HepG2 (cell line): ENCODE data around the gene DICER1. TPM values are rescaled to one million over a fixed set of nuclear protein-coding genes. Genes with fewer than 3 reads are reported as not detected.

Experiments used
- ATAC-seq: fragments of 200-7000 bp; cut with Tn5 transposase; 3 replicates; pipeline ENCODE4 v1.9.1; 2020; ENCODE audit warnings: mild to moderate bottlenecking, moderate library complexity
- BruUV-seq: library from RNA; stranded (reverse); fragments of 400-500 nt; replicated peaks from 2 replicates; lab custom pipeline; 2021; lab: Mats Ljungman, UMichigan
- CTCF ChIA-PET: fragments of 300-600 bp; formaldehyde crosslinking; extraction: SDS; loops from one replicate; lab custom pipeline; 2021; ENCODE audit warnings: low total read pairs, inconsistent platforms, low intra/inter-chr PET ratio; lab: Yijun Ruan, JAX
- POLR2A ChIA-PET: fragments of 350-600 bp; sonication (Branson Sonifier 250); formaldehyde crosslinking; loops from one replicate; lab custom pipeline; 2020; ENCODE audit warnings: antibody characterized with exemption, inconsistent platforms; lab: Yijun Ruan, JAX
- DNase-seq: peaks from one replicate; pipeline ENCODE4 v3.0.0-alpha.2; 2015; ENCODE audit warnings: low spot score
- FAIRE-seq: peaks from 3 replicates; lab custom pipeline; 2011; peaks lifted over from hg19 to GRCh38; lab: Jason Lieb, UNC
- H2AFZ ChIP-seq: one replicate; pipeline ENCODE4 v1.6.1; 2011; ENCODE audit warnings: low read length, inconsistent platforms
- H3K27ac ChIP-seq: fragments of 300-600 bp; 3 replicates; pipeline ENCODE4 v1.8.0; 2011; ENCODE audit warnings: mixed run types, mild to moderate bottlenecking, mixed read lengths, low read length, inconsistent platforms; ENCODE audit not compliant: insufficient read depth; ENCODE audit errors: extremely low read length
- H3K27me3 ChIP-seq, 2 experiments: fragments of 200-600 bp in 1 of 2; 2 replicates in 1 of 2; 3 replicates in 1 of 2; pipeline versions ENCODE4 v1.6.0 to v1.8.0; 2011; ENCODE audit warnings: low read length in 2 of 2, mild to moderate bottlenecking in 2 of 2, moderate library complexity in 2 of 2, inconsistent platforms in 1 of 2; ENCODE audit not compliant: insufficient read depth in 2 of 2, control insufficient read depth in 1 of 2
- H3K36me3 ChIP-seq, 2 experiments: fragments of 200-600 bp in 1 of 2; replicated peaks in 1 of 2; 2 replicates in 1 of 2; 3 replicates in 1 of 2; pipeline versions ENCODE4 v1.5.1 to v1.8.0; 2011; ENCODE audit warnings: low read length in 2 of 2, inconsistent platforms in 1 of 2; ENCODE audit not compliant: insufficient read depth in 2 of 2, control insufficient read depth in 1 of 2
- H3K4me1 ChIP-seq: 2 replicates; pipeline ENCODE4 v1.5.1; 2012; ENCODE audit warnings: low read length, inconsistent platforms; ENCODE audit not compliant: insufficient read depth
- H3K4me2 ChIP-seq: 2 replicates; pipeline ENCODE4 v1.6.0; 2011; ENCODE audit warnings: low read depth, low read length, inconsistent platforms
- H3K4me3 ChIP-seq, 3 experiments: fragments of 200-600 bp in 1 of 3; sonication (generic), shearing (Covaris generic) in 1 of 3; replicated peaks in 1 of 3; 2 replicates each; pipeline ENCODE4 v1.5.1; 2011 to 2016; ENCODE audit warnings: low read length in 3 of 3, inconsistent platforms in 2 of 3, low read depth in 2 of 3, mild to moderate bottlenecking in 2 of 3, control low read depth in 1 of 3, mixed read lengths in 1 of 3; ENCODE audit not compliant: insufficient read depth in 1 of 3
- H3K79me2 ChIP-seq: one replicate; pipeline ENCODE4 v1.6.1; 2011; ENCODE audit warnings: low read length, inconsistent platforms; ENCODE audit not compliant: insufficient read depth
- H3K9ac ChIP-seq: 2 replicates; pipeline ENCODE4 v1.6.0; 2011; ENCODE audit warnings: mild to moderate bottlenecking, low read depth, low read length, inconsistent platforms; ENCODE audit not compliant: insufficient read depth
- H3K9me3 ChIP-seq: 2 replicates; pipeline ENCODE4 v1.5.1; 2012; ENCODE audit warnings: mild to moderate bottlenecking, low read length
- H4K20me1 ChIP-seq: 2 replicates; pipeline ENCODE4 v1.6.0; 2011; ENCODE audit warnings: inconsistent platforms, mild to moderate bottlenecking, low read length, moderate library complexity; ENCODE audit not compliant: insufficient read depth
- HDAC2 ChIP-seq: sonication (generic); formaldehyde crosslinking; IDR thresholded peaks from 2 replicates; pipeline ENCODE4 v1.4.0; 2020; ENCODE audit warnings: missing genetic modification reagents
- IRX3 ChIP-seq: sonication (generic); formaldehyde crosslinking; IDR thresholded peaks from 2 replicates; pipeline ENCODE4 v1.8.1; 2023; ENCODE audit warnings: mild to moderate bottlenecking, low read depth, missing genetic modification reagents, borderline replicate concordance
- MAF1 ChIP-seq: sonication (generic); formaldehyde crosslinking; IDR thresholded peaks from 2 replicates; pipeline ENCODE4 v1.5.0; 2020; ENCODE audit warnings: missing genetic modification reagents, borderline replicate concordance
- NFRKB ChIP-seq: fragments of 450-650 bp; IDR thresholded peaks from 2 replicates; pipeline ENCODE4 v1.6.1; 2017
- TBP ChIP-seq: sonication (generic); formaldehyde crosslinking; IDR thresholded peaks from 2 replicates; pipeline ENCODE4 v1.5.0; 2020; ENCODE audit warnings: missing genetic modification reagents
- ZFP36L2 ChIP-seq: sonication (generic); formaldehyde crosslinking; IDR thresholded peaks from 2 replicates; pipeline ENCODE4 v1.4.0; 2020; ENCODE audit warnings: missing genetic modification reagents
- ZFP41 ChIP-seq: sonication (generic); formaldehyde crosslinking; IDR thresholded peaks from 2 replicates; pipeline ENCODE4 v1.4.0; 2020; ENCODE audit warnings: mild to moderate bottlenecking, missing genetic modification reagents, borderline replicate concordance
- ZMYM4 ChIP-seq: sonication (generic); formaldehyde crosslinking; IDR thresholded peaks from 2 replicates; pipeline ENCODE4 v1.8.1; 2023; ENCODE audit warnings: mild to moderate bottlenecking, missing genetic modification reagents
- ZNF234 ChIP-seq: sonication (generic); formaldehyde crosslinking; conservative IDR thresholded peaks from 2 replicates; pipeline ENCODE4 v1.5.1; 2020; ENCODE audit warnings: mild to moderate bottlenecking, missing genetic modification reagents
- ZNF235 ChIP-seq: sonication (generic); formaldehyde crosslinking; IDR thresholded peaks from 2 replicates; pipeline ENCODE4 v1.8.1; 2023; ENCODE audit warnings: mild to moderate bottlenecking, missing genetic modification reagents, borderline replicate concordance
- ZNF713 ChIP-seq: sonication (generic); formaldehyde crosslinking; IDR thresholded peaks from 2 replicates; pipeline ENCODE4 v1.4.0; 2020; ENCODE audit warnings: mild to moderate bottlenecking, missing genetic modification reagents
- ZSCAN9 ChIP-seq: IDR thresholded peaks from 2 replicates; pipeline ENCODE4 v1.6.1; 2016; ENCODE audit warnings: borderline replicate concordance
- WGBS: methylation state at CpG from one replicate; pipeline ENCODE4 v1.1.6; 2017; ENCODE audit warnings: low lambda C conversion rate; 5-methylcytosine and 5-hydroxymethylcytosine counted together
- in situ Hi-C: cut with HindIII; loops from 2 replicates; pipeline ENCODE4 v1.10.0; 2017; ENCODE audit warnings: low pct_unique_long_range_greater_than_20kb; ENCODE audit not compliant: extremely low pct_ligation_motif_present
- intact Hi-C: fragments of 100-400 bp; cut with micrococcal nuclease; formaldehyde crosslinking; loops from one replicate; pipeline ENCODE4 v1.10.0; 2022; ENCODE audit not compliant: unreplicated experiment
- polyA plus RNA-seq, 8 experiments: library from polyadenylated mRNA; depleted of rRNA in 3 of 8; stranded (reverse) in 7 of 8; unstranded in 1 of 8; fragments of >200 nt; fragmentation: Illumina TruSeq in 4 of 8; extraction: Trizol in 4 of 8; gene quantifications; 2 replicates each; pipeline versions ENCODE4 v1.2.1 to v1.2.3, GENCODE V29; 2011 to 2016; ENCODE audit warnings: low read depth in 4 of 8, missing spikeins in 1 of 8, mixed read lengths in 1 of 8; ENCODE audit not compliant: insufficient read depth in 1 of 8
- total RNA-seq, 5 experiments: library from RNA; depleted of rRNA; stranded (reverse); fragments of >200 nt; fragmentation: Illumina TruSeq; extraction: Trizol; gene quantifications; 2 replicates each; pipeline ENCODE4 v1.2.3, GENCODE V29; 2016; ENCODE audit warnings: low read depth in 1 of 5
- TF ChIP-seq, protein P1 (sequence below): IDR thresholded peaks from 2 replicates; pipeline ENCODE4 v1.6.1; 2018; ENCODE audit warnings: missing genetic modification reagents, mild to moderate bottlenecking, missing compliant biosample characterization
- TF ChIP-seq, protein P2 (sequence below), 2 experiments: sonication (generic) in 1 of 2; formaldehyde crosslinking in 1 of 2; IDR thresholded peaks; 2 replicates each; pipeline versions ENCODE4 v1.4.0 to v1.6.1; 2018 to 2020; ENCODE audit warnings: missing genetic modification reagents in 2 of 2, borderline replicate concordance in 1 of 2, low read depth in 1 of 2, mild to moderate bottlenecking in 1 of 2, missing biosample characterization in 1 of 2
- TF ChIP-seq, protein P3 (sequence below): sonication (generic); formaldehyde crosslinking; IDR thresholded peaks from 2 replicates; pipeline ENCODE4 v1.5.1; 2020; ENCODE audit warnings: missing genetic modification reagents, mild to moderate bottlenecking, borderline replicate concordance
- TF ChIP-seq, protein P4 (sequence below): sonication (generic); formaldehyde crosslinking; IDR thresholded peaks from 2 replicates; pipeline ENCODE4 v1.5.0; 2020; ENCODE audit warnings: missing genetic modification reagents
- TF ChIP-seq, protein P5 (sequence below): sonication (generic); formaldehyde crosslinking; IDR thresholded peaks from 2 replicates; pipeline ENCODE4 v1.5.0; 2020; ENCODE audit warnings: missing genetic modification reagents, mild to moderate bottlenecking, borderline replicate concordance

The DICER1 gene
- total and polyA plus RNA-seq, 2 of the 13 experiments (the other 11 are each of a cell fraction or from before 2014, with no cell fraction given), result 31.8 to 61.9 TPM

DNA sequence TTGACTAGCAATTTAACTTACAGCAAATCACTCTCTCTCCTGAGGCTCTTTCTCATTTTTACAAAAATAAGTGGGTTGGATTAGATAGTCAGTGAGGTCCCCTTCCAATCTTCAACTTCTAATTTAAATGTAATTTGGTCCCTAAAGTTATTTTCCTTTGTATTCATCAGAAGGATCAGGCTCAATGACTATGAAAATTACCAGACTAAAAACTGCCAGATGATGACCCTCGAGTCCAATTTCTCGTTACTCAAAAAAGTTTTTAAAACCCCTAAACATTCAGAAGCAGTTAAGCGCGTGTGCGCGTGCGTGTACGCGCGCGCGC lies 34.7 kb downstream of the DICER1 start:
- H4K20me1 ChIP-seq, result no peaks in the 10 kb centered on the region
- ATAC-seq (no peak), DNase-seq (no peak), FAIRE-seq (no peak)
- 97% methylated on average over 12 of the region's 12 CpGs for WGBS
- no peak overlapping the region for H3K9ac ChIP-seq
- in situ Hi-C loops (no loop called here), intact Hi-C loops (no loop called here)
- no TSS peak for BruUV-seq
- ChIA-PET POLR2A (no interaction called here), CTCF (no interaction called here)
- no peaks in the 10 kb centered on the region; a peak in 1 of 5 replicates for H3K27me3 ChIP-seq
- no peak overlapping the region for H3K27ac ChIP-seq
- no peaks in the 10 kb centered on the region for H3K9me3 ChIP-seq
- H3K79me2 ChIP-seq, result no peaks in the 10 kb centered on the region
- H3K36me3 ChIP-seq, result peaks cover 8 to 55% of the 10 kb centered on the region in 2 experiments
- H3K4me3 ChIP-seq, result no peak overlapping the region
- H3K4me2 ChIP-seq, result no peak overlapping the region
- H3K4me1 ChIP-seq, result no peaks in the 10 kb centered on the region
- no peak overlapping the region for H2AFZ ChIP-seq
- TF ChIP-seq ZNF235 (CRISPR knock-in tag) (no peak), ZNF234 (CRISPR knock-in tag) (no peak), ZFP36L2 (CRISPR knock-in tag) (no peak), MAF1 (no peak), ZMYM4 (CRISPR knock-in tag) (no peak), TBP (CRISPR knock-in tag) (no peak), NFRKB (no peak), ZNF713 (CRISPR knock-in tag) (no peak), IRX3 (CRISPR knock-in tag) (no peak), ZFP41 (CRISPR knock-in tag) (no peak), HDAC2 (CRISPR knock-in tag) (no peak), ZSCAN9 (CRISPR knock-in tag) (no peak)
- TF ChIP-seq, protein P1, sequence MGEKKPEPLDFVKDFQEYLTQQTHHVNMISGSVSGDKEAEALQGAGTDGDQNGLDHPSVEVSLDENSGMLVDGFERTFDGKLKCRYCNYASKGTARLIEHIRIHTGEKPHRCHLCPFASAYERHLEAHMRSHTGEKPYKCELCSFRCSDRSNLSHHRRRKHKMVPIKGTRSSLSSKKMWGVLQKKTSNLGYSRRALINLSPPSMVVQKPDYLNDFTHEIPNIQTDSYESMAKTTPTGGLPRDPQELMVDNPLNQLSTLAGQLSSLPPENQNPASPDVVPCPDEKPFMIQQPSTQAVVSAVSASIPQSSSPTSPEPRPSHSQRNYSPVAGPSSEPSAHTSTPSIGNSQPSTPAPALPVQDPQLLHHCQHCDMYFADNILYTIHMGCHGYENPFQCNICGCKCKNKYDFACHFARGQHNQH (CRISPR knock-in tag), result no peak
- TF ChIP-seq, protein P2, sequence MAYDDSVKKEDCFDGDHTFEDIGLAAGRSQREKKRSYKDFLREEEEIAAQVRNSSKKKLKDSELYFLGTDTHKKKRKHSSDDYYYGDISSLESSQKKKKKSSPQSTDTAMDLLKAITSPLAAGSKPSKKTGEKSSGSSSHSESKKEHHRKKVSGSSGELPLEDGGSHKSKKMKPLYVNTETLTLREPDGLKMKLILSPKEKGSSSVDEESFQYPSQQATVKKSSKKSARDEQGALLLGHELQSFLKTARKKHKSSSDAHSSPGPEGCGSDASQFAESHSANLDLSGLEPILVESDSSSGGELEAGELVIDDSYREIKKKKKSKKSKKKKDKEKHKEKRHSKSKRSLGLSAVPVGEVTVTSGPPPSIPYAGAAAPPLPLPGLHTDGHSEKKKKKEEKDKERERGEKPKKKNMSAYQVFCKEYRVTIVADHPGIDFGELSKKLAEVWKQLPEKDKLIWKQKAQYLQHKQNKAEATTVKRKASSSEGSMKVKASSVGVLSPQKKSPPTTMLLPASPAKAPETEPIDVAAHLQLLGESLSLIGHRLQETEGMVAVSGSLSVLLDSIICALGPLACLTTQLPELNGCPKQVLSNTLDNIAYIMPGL (CRISPR knock-in tag; IDR thresholded peaks at IDR 0.05; ENCODE audit: borderline replicate concordance in 1 of 2, low read depth in 1 of 2), result no peak
- TF ChIP-seq, protein P3, sequence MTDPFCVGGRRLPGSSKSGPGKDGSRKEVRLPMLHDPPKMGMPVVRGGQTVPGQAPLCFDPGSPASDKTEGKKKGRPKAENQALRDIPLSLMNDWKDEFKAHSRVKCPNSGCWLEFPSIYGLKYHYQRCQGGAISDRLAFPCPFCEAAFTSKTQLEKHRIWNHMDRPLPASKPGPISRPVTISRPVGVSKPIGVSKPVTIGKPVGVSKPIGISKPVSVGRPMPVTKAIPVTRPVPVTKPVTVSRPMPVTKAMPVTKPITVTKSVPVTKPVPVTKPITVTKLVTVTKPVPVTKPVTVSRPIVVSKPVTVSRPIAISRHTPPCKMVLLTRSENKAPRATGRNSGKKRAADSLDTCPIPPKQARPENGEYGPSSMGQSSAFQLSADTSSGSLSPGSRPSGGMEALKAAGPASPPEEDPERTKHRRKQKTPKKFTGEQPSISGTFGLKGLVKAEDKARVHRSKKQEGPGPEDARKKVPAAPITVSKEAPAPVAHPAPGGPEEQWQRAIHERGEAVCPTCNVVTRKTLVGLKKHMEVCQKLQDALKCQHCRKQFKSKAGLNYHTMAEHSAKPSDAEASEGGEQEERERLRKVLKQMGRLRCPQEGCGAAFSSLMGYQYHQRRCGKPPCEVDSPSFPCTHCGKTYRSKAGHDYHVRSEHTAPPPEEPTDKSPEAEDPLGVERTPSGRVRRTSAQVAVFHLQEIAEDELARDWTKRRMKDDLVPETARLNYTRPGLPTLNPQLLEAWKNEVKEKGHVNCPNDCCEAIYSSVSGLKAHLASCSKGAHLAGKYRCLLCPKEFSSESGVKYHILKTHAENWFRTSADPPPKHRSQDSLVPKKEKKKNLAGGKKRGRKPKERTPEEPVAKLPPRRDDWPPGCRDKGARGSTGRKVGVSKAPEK (CRISPR knock-in tag), result no peak
- TF ChIP-seq, protein P4, sequence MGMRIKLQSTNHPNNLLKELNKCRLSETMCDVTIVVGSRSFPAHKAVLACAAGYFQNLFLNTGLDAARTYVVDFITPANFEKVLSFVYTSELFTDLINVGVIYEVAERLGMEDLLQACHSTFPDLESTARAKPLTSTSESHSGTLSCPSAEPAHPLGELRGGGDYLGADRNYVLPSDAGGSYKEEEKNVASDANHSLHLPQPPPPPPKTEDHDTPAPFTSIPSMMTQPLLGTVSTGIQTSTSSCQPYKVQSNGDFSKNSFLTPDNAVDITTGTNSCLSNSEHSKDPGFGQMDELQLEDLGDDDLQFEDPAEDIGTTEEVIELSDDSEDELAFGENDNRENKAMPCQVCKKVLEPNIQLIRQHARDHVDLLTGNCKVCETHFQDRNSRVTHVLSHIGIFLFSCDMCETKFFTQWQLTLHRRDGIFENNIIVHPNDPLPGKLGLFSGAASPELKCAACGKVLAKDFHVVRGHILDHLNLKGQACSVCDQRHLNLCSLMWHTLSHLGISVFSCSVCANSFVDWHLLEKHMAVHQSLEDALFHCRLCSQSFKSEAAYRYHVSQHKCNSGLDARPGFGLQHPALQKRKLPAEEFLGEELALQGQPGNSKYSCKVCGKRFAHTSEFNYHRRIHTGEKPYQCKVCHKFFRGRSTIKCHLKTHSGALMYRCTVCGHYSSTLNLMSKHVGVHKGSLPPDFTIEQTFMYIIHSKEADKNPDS (CRISPR knock-in tag), result no peak
- TF ChIP-seq, protein P5, sequence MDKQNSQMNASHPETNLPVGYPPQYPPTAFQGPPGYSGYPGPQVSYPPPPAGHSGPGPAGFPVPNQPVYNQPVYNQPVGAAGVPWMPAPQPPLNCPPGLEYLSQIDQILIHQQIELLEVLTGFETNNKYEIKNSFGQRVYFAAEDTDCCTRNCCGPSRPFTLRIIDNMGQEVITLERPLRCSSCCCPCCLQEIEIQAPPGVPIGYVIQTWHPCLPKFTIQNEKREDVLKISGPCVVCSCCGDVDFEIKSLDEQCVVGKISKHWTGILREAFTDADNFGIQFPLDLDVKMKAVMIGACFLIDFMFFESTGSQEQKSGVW (CRISPR knock-in tag), result no peak
